Motor neuron (in vitro differentiated cells): ENCODE data around the gene FKBP5. TPM values are rescaled to one million over a fixed set of nuclear protein-coding genes. Genes with fewer than 3 reads are reported as not detected.
"Not testable (repeated sequence)": the region's sequence is repeated elsewhere in the genome, so short reads cannot be mapped to it uniquely, and the experiment has no call there.

Source experiments
- ATAC-seq, 8 experiments: fragments of 200-7000 bp; cut with Tn5 transposase; replicated peaks in 6 of 8; 2 replicates each; pipeline ENCODE4 v1.8.0; 2021; ENCODE audit warnings: mild to moderate bottlenecking in 8 of 8, moderate library complexity in 8 of 8
- H3K27ac ChIP-seq, 2 donors: fragments of 250-450 bp; sonication (Bioruptor Pico); 2 replicates each; pipeline ENCODE4 v1.9.0; 2021; ENCODE audit warnings: antibody characterized with exemption in 2 of 2, mild to moderate bottlenecking in 2 of 2, moderate library complexity in 1 of 2
- H3K4me1 ChIP-seq, 2 donors: fragments of 250-450 bp; sonication (Bioruptor Pico); replicated peaks in 1 of 2; 2 replicates each; pipeline ENCODE4 v1.6.1; 2021; ENCODE audit warnings: antibody characterized with exemption in 2 of 2, mild to moderate bottlenecking in 2 of 2, moderate library complexity in 1 of 2
- H3K4me3 ChIP-seq, 5 donors: fragments of 250-450 bp; sonication (Bioruptor Pico); 2 replicates each; pipeline ENCODE4 v1.9.0; 2021; ENCODE audit warnings: antibody characterized with exemption in 5 of 5, mild to moderate bottlenecking in 5 of 5, moderate library complexity in 4 of 5
- WGBS, 10 experiments: fragments of 450-650 bp; shearing (Covaris generic); methylation state at CpG; one replicate each; pipeline ENCODE4 v1.0.0; 2022; 5-methylcytosine and 5-hydroxymethylcytosine counted together
- in situ Hi-C, 9 experiments: fragments of 400-800 bp; cut with MboI; loops; one replicate each; pipeline ENCODE4 v1.15.0; 2021; ENCODE audit warnings: low sequenced_read_pairs in 9 of 9, low pct_unique_long_range_greater_than_20kb in 2 of 9; ENCODE audit not compliant: unreplicated experiment in 9 of 9
- total RNA-seq, 8 experiments: library from RNA; unstranded; fragments of 300-600 nt; gene quantifications; 2 replicates each; pipeline versions ENCODE4 v1.2.3 to v1.2.4, GENCODE V29; 2022

Gene FKBP5
- total RNA-seq, 8 experiments from 2014 or later, result 5.6 to 23.5 (median 10.9) TPM

DNA sequence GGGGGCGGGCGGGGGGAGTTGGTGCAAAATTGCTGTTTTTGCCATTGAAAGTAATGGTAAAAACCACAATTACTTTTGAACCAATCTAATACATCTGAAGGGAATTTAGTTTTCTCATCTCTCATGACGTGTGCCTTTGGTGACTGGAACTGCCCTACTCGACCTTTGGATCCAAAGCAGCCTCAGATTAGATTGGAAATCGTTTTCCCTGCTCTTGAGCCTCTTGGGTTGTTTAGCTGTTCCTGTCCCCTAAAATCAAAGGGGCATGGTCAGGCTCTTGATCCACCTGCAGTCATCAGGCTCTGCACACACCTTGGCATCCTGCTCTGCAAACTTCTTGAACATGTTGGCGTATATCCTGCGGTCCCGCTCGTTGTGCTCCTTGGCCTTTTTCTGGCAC, 112.0 kb downstream of the FKBP5 start:
- in situ Hi-C loops, result loop anchor here in 3 of 9 experiments (25.0 kb wide), 1 partner anchor 161 kb away; the partner anchor contains the start of gene ARMC12 (in 3 of the 3)
- H3K27ac ChIP-seq, result no peak overlapping the region
- no peak overlapping the region for H3K4me3 ChIP-seq
- no peaks in the 10 kb centered on the region for H3K4me1 ChIP-seq
- ATAC-seq, result no peak
- WGBS, 10 experiments, result 85 to 95% (median 92%) methylated on average over 4 to 6 of the region's 9 CpGs; no CpG with 5 or more reads in 6 of the 10 experiments

DNA sequence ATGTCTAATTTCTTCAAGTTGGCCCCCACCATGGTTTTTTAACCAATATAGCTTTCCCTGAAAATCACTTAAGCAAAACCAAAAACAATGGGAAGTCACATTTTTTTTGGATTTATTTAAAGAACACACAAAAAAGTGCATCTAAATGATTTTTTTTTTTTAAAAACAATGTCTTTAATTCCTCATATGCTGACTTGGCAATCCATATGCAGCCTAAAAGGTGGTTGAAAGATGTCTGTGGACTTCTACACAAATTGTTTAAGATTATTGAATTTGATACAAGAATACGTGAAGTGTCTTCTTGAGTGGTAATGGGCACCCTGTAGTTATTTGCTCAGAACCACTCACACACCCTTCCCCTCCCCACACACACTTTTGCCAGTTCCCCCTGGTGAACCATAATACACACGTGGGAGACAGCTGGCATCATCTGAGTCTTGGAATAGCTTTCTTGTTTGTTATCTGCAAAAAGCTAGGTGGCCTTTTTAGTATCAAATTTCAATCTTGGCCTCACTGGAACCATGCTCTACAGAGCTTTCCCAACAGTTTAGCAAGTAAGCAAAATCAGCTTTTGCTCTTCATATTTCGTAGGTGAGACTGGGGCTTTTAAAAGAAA, 115.1 kb downstream of the FKBP5 start:
- Histone ChIP-seq H3K4me1 (peaks cover 0 to 3% of the 10 kb centered on the region in 2 donors), H3K4me3 (no peak overlapping the region), H3K27ac (no peak overlapping the region)
- 63 to 100% (median 85%) methylated on average over 1 to 3 of the region's 3 CpGs for WGBS, 10 experiments
- in situ Hi-C loops, result no loop called here
- no peak for ATAC-seq

DNA sequence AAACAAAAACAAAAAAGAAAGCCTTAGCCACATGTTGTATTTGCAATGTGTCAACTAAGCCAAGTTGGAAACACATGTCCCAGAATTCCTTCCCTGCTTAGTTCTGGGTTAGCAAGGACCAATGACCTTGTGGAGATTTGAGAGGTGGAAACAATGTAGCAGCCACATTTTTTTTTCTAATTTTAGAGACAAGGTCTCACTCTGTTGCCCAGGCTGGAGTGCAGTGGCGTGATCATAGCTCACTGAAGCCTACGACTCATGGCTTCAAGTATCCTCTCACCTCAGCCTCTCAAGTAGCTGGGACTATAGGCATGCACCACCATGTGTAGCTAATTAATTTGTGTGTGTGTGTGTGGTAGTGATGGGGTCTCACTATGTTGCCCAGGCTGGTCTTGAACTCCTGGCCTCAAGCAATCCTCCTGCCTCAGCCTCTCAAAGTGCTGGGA, 117.8 kb downstream of the FKBP5 start:
- H3K4me1 ChIP-seq, in situ Hi-C loops, H3K4me3 ChIP-seq, H3K27ac ChIP-seq, ATAC-seq: not testable (repeated sequence)
- 80 to 100% (median 100%) methylated on average over 1 to 2 of the region's 2 CpGs; no CpG with 5 or more reads in 5 of the 10 experiments for WGBS, 10 experiments

DNA sequence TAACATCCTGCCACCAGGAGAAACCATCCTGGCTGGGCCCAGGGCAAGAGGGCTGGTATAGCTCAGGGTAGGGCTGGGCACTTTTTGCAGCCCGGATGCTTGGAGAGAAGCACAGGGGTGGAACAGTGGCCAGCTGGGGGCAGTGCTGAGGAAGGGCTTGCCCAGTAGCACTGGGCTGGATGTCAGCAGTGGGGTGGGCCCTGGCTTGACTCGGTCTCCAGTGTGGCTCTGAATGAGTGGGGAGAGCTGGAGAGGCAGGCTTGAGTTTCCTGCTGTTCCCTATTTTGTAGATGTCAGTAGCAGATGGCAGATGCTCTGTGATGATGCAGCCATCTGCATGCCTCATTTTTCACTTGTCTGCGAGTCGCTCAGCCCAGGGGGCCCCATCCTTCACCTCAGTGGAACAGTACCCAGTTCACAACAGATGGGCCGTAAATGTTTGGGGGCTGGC, 119.7 kb downstream of the FKBP5 start:
- Histone ChIP-seq H3K4me3 (no peak overlapping the region), H3K27ac (no peak overlapping the region), H3K4me1 (peaks cover 0 to 3% of the 10 kb centered on the region in 2 donors)
- 0 to 83% (median 40%) methylated on average over 1 to 3 of the region's 5 CpGs; no CpG with 5 or more reads in 3 of the 10 experiments for WGBS, 10 experiments
- in situ Hi-C loops, result no loop called here
- peak; percentile 54 to 91 (median 78) for ATAC-seq

DNA sequence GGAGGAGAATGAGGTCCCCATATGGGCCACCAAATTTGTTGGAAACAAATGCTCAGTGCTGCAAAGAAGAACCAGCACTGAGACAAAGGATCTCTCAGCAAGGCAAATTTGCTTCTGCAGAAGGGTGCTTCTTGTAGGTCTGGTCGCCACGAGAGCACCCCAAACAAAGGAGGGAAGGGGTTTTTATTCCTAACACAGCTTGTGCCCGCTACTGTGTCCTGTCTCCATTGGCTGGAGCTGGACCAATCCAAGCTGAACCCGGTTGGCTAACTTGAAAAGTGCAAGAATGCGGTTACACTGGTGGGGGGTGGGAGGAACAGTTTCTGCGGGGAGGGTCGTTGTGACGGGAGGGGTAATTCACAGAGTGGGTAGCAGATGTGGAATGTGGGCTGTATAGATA, 121.9 kb downstream of the FKBP5 start:
- 68 to 100% (median 94%) methylated on average over 3 of the region's 8 CpGs; no CpG with 5 or more reads in 7 of the 10 experiments for WGBS, 10 experiments
- peaks cover 3 to 4% of the 10 kb centered on the region in 2 donors for H3K4me1 ChIP-seq
- in situ Hi-C loops, result no loop called here
- no peak overlapping the region for H3K27ac ChIP-seq
- no peak overlapping the region for H3K4me3 ChIP-seq
- no peak for ATAC-seq

DNA sequence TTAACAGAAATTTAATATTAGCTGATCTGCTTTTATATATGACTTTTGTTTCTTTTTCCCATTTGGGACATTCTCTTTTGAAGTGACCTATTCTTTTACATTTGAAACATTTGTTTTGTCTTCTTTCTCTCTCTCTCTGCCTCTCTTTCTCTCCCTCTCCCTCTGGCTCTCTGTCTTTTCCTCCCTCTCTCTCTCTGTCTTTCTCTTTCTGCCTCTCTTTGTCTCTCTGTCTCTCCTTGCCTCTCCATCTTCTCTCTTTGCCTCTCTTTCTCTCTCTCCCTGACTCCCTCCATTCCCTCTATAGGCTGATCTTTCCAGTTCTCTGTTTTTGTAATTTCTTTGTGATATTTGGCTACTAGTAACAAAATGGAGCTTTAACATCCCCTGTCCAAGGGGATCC, 124.0 kb downstream of the FKBP5 start:
- no peak overlapping the region for H3K27ac ChIP-seq
- H3K4me1 ChIP-seq, result peaks cover 4 to 9% of the 10 kb centered on the region in 2 donors
- in situ Hi-C loops, result no loop called here
- no peak for ATAC-seq
- no peak overlapping the region for H3K4me3 ChIP-seq

DNA sequence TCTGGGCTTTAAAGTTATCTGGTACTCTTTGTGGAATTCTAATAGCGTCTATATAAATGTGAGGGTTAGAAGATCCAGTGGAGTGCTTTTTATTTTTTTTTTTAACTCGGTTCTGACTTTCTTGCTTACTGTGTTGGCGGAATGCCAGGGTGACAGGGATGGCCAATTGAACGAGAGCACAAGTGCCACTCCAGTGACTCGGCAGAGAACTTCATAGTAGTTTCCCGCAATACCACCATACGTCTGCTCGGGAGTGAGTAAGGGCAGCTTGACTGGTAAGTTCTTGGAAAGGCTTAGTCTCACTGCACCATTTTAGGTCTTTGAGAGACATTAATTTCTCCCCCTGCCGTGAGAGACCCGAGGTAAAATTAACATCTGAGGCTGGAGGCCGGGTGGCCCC, 126.7 kb downstream of the FKBP5 start:
- Histone ChIP-seq H3K27ac (no peak overlapping the region), H3K4me3 (no peak overlapping the region), H3K4me1 (peaks cover 8 to 11% of the 10 kb centered on the region in 2 donors)
- 13 to 90% (median 64%) methylated on average over 1 to 5 of the region's 11 CpGs; no CpG with 5 or more reads in 1 of the 10 experiments for WGBS, 10 experiments
- ATAC-seq, result no peak
- in situ Hi-C loops, result no loop called here

DNA sequence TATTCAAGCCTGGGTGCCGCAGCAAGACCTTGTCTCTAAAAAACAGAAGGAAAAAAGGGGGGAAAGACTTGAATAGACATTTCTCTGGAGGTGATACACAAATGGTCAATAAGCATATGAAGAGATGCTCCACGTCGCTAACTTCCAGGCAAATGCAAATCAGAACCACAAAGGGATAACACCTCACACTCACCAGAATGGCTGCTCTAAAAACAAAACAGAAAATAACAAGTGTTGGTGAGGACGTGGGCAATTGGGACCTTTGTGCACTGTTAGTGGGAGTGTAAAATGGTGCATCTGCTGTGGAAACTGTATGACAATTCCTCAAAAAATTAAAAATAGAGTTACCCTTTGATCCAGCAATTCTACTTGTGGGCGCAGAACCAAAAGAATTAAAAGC, 127.6 kb downstream of the FKBP5 start:
- in situ Hi-C loops, result no loop called here
- WGBS, 10 experiments, result 0 to 100% (median 72%) methylated on average over 1 to 5 of the region's 5 CpGs; no CpG with 5 or more reads in 1 of the 10 experiments
- ATAC-seq, result no peak
- Histone ChIP-seq H3K4me1 (peaks cover 8 to 11% of the 10 kb centered on the region in 2 donors), H3K4me3 (no peak overlapping the region), H3K27ac (no peak overlapping the region)

DNA sequence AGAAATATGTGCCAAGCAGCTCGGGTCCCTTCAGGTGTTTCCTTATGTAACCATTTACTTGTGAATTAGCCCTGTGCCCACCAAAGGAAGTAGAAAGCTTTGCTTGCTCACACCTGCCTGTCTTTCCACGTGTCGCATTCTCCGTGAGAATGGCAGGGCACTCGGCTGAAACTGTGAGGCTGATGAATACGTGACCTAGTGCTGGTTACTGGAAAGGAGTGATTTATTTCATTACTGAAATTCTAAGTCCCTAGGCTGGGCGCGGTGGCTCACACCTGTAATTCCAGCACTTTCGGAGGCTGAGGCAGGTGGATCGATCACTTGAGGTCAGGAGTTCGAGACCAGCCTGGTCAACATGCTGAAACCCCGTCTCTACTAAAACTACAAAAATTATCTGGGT, 130.1 kb downstream of the FKBP5 start:
- in situ Hi-C loops, result no loop called here
- Histone ChIP-seq H3K4me3 (no peak overlapping the region), H3K27ac (no peak overlapping the region), H3K4me1 (peaks cover 8 to 11% of the 10 kb centered on the region in 2 donors)
- WGBS, 10 experiments, result 76 to 100% (median 94%) methylated on average over 1 to 12 of the region's 12 CpGs; no CpG with 5 or more reads in 3 of the 10 experiments
- ATAC-seq, result no peak

DNA sequence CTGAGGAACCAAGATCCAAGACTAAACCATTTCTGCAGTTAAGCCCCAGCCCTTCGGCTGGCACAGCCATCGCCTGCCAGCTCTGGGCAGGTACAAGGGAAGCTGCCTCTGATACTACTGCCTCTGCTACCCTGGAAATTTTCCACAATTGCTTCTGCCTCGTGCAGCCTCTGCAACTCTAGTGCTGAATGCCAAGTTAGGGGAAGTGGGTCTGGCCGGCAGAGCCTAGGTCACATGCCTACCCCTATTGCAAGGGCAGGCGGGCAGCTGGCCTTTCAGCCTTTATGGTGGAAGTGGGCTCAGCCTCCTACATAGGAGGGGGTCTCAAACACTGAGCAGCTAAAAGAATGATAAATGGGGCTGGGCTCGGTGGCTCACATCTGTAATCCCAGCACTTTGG, 131.5 kb downstream of the FKBP5 start:
- no peak overlapping the region for H3K4me3 ChIP-seq
- no peak for ATAC-seq
- H3K27ac ChIP-seq, result no peak overlapping the region
- WGBS, 10 experiments, result 40 to 100% (median 86%) methylated on average over 1 to 3 of the region's 6 CpGs; no CpG with 5 or more reads in 2 of the 10 experiments
- in situ Hi-C loops, result no loop called here
- peaks cover 6 to 11% of the 10 kb centered on the region in 2 donors for H3K4me1 ChIP-seq

DNA sequence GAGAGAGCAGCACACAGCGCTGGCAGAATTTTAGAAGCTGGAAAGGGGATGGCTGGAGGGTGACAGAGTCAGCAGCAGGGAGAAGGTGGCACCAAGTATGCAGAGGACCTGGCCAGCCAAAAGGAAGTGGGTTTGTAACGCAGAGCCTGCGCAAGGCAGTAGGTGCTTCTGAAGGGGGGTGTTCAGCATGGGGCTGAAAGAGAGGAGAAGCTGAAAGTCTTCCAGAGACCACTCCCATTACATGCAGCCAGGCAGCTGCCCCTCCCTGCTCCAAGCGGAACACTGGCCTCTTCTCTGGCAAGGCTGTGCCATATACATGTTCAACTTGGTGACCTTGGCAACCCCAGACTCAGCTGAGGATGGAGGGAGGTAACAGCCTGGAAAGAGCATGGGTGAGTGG, 133.9 kb downstream of the FKBP5 start:
- WGBS, 10 experiments, result 0 to 100% (median 89%) methylated on average over 1 to 4 of the region's 4 CpGs; no CpG with 5 or more reads in 1 of the 10 experiments
- H3K4me3 ChIP-seq, result no peak overlapping the region
- in situ Hi-C loops, result no loop called here
- no peak overlapping the region for H3K27ac ChIP-seq
- peaks cover 4 to 6% of the 10 kb centered on the region in 2 donors for H3K4me1 ChIP-seq
- peak in 1 of 8 experiments; percentile 63 for ATAC-seq

DNA sequence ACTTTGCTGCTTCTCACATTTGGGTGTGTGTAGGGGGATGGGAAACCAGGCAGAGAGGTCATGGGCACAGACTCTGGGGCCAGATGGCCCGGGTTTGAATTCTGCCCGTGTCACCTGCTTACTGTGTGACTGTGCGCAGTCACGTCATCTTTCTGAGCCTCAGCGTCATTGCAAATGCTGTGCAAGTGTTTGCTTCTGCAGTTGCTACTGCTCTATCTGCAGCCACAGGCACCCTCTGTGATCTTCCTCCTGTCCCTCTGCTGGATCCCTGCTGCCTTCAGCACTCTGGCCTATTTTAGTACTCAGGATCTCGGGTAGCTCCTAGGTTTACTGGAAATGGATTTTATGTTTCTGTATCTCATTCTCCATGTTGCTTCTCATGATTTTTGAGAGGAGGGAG, 135.4 kb downstream of the FKBP5 start:
- WGBS, 10 experiments, result 17 to 100% (median 94%) methylated on average over 1 to 6 of the region's 6 CpGs; no CpG with 5 or more reads in 1 of the 10 experiments
- no peaks in the 10 kb centered on the region for H3K4me1 ChIP-seq
- in situ Hi-C loops, result no loop called here
- no peak overlapping the region for H3K4me3 ChIP-seq
- ATAC-seq, result peak in 3 of 8 experiments; percentile 29 to 63 (median 51)
- H3K27ac ChIP-seq, result no peak overlapping the region

DNA sequence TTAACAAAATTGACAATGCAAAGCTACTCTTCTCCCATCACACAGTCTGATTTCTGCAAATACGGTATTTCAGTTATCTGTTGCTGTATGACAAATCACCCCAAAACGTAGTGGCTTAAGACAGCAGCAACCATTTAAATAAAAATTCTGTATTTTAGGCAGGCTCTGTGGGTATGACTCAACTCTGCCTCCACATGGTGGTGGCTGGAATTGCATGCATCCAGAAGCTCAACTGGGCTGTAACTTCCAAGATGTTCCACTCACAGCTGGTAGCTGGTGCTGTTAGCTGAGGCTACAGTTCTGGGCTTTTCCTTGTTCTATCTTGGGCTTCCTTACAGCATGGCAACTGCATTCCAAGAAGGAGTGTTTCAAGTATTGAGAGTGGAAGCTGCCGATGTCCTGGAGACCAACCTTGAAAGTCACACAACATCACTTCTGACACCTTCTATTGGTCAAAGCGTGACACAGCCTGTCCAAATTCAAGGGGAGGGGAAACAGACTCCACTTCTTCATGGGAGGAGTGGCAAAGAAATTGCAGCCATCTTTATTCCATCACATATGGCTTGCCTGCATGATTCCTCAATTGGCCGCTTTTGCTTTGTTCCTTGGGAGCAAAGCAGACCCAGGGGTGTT, 136.3 kb downstream of the FKBP5 start:
- ATAC-seq, result peak in 1 of 8 experiments; percentile 16
- Histone ChIP-seq H3K27ac (no peak overlapping the region), H3K4me3 (no peak overlapping the region), H3K4me1 (no peaks in the 10 kb centered on the region)
- WGBS, 10 experiments, result 16 to 79% (median 49%) methylated on average over 2 to 5 of the region's 5 CpGs; no CpG with 5 or more reads in 1 of the 10 experiments
- in situ Hi-C loops, result no loop called here
